GM23248 (cell line): Measurements from ENCODE around the gene ZNF624. TPM values are rescaled to one million over a fixed set of nuclear protein-coding genes. Genes with fewer than 3 reads are reported as not detected.

ENCODE experiments used
- DNase-seq: peaks from one replicate; pipeline ENCODE4 v3.0.0-alpha.2; 2015
- H2AFZ ChIP-seq: fragments of 200-600 bp; sonication (generic); 2 replicates; pipeline ENCODE4 v1.6.1; 2016; ENCODE audit warnings: antibody characterized with exemption
- H3F3A ChIP-seq: fragments of 200-600 bp; sonication (generic); 2 replicates; pipeline ENCODE4 v1.6.1; 2016; ENCODE audit warnings: mild to moderate bottlenecking, antibody characterized with exemption, mixed run types; ENCODE audit not compliant: insufficient read depth
- H3K27ac ChIP-seq: fragments of 200-600 bp; sonication (generic); 2 replicates; pipeline ENCODE4 v1.5.1; 2016; ENCODE audit warnings: mild to moderate bottlenecking
- H3K27me3 ChIP-seq: fragments of 200-600 bp; sonication (generic); replicated peaks from 2 replicates; pipeline ENCODE4 v1.6.1; 2016; ENCODE audit warnings: mild to moderate bottlenecking; ENCODE audit not compliant: insufficient read depth
- H3K36me3 ChIP-seq: fragments of 200-600 bp; sonication (generic); 2 replicates; pipeline ENCODE4 v1.6.1; 2016; ENCODE audit warnings: low read depth, mild to moderate bottlenecking
- H3K4me1 ChIP-seq: fragments of 200-600 bp; sonication (generic); 2 replicates; pipeline ENCODE4 v1.6.1; 2016; ENCODE audit warnings: mild to moderate bottlenecking; ENCODE audit not compliant: insufficient read depth
- H3K4me2 ChIP-seq: fragments of 200-600 bp; sonication (generic); one replicate; pipeline ENCODE4 v1.6.1; 2016; ENCODE audit warnings: mild to moderate bottlenecking; ENCODE audit not compliant: unreplicated experiment
- H3K4me3 ChIP-seq: fragments of 200-600 bp; sonication (generic); 2 replicates; pipeline ENCODE4 v1.5.1; 2016; ENCODE audit warnings: mild to moderate bottlenecking
- H3K79me2 ChIP-seq: fragments of 200-600 bp; sonication (generic); 2 replicates; pipeline ENCODE4 v1.6.1; 2016; ENCODE audit warnings: mild to moderate bottlenecking; ENCODE audit not compliant: insufficient read depth
- H3K9ac ChIP-seq: fragments of 200-600 bp; sonication (generic); 2 replicates; pipeline ENCODE4 v1.6.1; 2016; ENCODE audit warnings: mild to moderate bottlenecking
- H3K9me2 ChIP-seq: fragments of 200-600 bp; sonication (generic); 2 replicates; pipeline ENCODE4 v1.6.1; 2016; ENCODE audit warnings: mixed run types, mild to moderate bottlenecking, moderate library complexity; ENCODE audit not compliant: insufficient read depth
- H3K9me3 ChIP-seq: fragments of 200-600 bp; sonication (generic); one replicate; pipeline ENCODE4 v1.6.1; 2017; ENCODE audit warnings: low read depth
- H4K20me1 ChIP-seq: fragments of 200-600 bp; sonication (generic); 2 replicates; pipeline ENCODE4 v1.6.0; 2016; ENCODE audit not compliant: insufficient read depth
- EZH2 ChIP-seq: fragments of 200-600 bp; sonication (generic); IDR thresholded peaks from 2 replicates; pipeline ENCODE4 v1.6.1; 2018; ENCODE audit warnings: antibody characterized with exemption, mild to moderate bottlenecking; ENCODE audit not compliant: insufficient read depth, poor library complexity, severe bottlenecking
- EZH2phosphoT487 ChIP-seq: fragments of 200-600 bp; sonication (generic); IDR thresholded peaks from 2 replicates; pipeline ENCODE4 v1.6.1; 2018; ENCODE audit warnings: antibody characterized with exemption, moderate library complexity, mild to moderate bottlenecking, low read depth; ENCODE audit not compliant: insufficient read depth
- WGBS, 2 experiments: methylation state at CpG; one replicate each; pipeline ENCODE4 v1.1.6; 2015 to 2017; ENCODE audit warnings: low lambda C conversion rate in 2 of 2, low coverage in 1 of 2; ENCODE audit errors: missing lambda C conversion rate in 2 of 2; 5-methylcytosine and 5-hydroxymethylcytosine counted together
- in situ Hi-C: fragments of 300-500 bp; cut with MboI; formaldehyde crosslinking; loops from 2 replicates; pipeline ENCODE4 v1.15.0; 2020
- polyA plus RNA-seq: library from polyadenylated mRNA; unstranded; fragments of >200 nt; fragmentation: Nextera tagmentation; extraction: Ambion mirVana; gene quantifications from 2 replicates; pipeline ENCODE4 v1.2.1, GENCODE V29; 2016
- total RNA-seq: library from RNA; depleted of rRNA; stranded (reverse); fragments of >200 nt; shearing (Covaris generic); gene quantifications from 2 replicates; pipeline ENCODE4 v1.2.3, GENCODE V29; 2014

Gene ZNF624
- total and polyA plus RNA-seq, 2 experiments from 2014 or later = 1.8 to 3.1 TPM

GRCh38 chr17:16662936-16663335 is 9.3 kb upstream of the ZNF624 start:
- 52 to 63% methylated on average over 1 of the region's 1 CpG for WGBS, 2 experiments
- TF ChIP-seq EZH2 (no peak), EZH2phosphoT487 (no peak)
- H3K27me3 ChIP-seq = peaks cover 26% of the 10 kb centered on the region
- peak; percentile 47 for DNase-seq
- no peak overlapping the region for H3K4me3 ChIP-seq
- no peaks in the 10 kb centered on the region for H3K9me3 ChIP-seq
- no peaks in the 10 kb centered on the region for H4K20me1 ChIP-seq
- H3K4me1 ChIP-seq = no peaks in the 10 kb centered on the region
- no peak overlapping the region for H3K27ac ChIP-seq
- H3K36me3 ChIP-seq = no peaks in the 10 kb centered on the region
- in situ Hi-C loops = no loop called here
- H2AFZ ChIP-seq = no peak overlapping the region
- H3K79me2 ChIP-seq = no peaks in the 10 kb centered on the region
- H3K9ac ChIP-seq = no peak overlapping the region
- H3K9me2 ChIP-seq = no peaks in the 10 kb centered on the region
- no peaks in the 10 kb centered on the region for H3F3A ChIP-seq
- no peak overlapping the region for H3K4me2 ChIP-seq

GRCh38 chr17:16661217-16661616 is 7.6 kb upstream of the ZNF624 start:
- Histone ChIP-seq H3K9me2 (no peaks in the 10 kb centered on the region), H3K4me1 (no peaks in the 10 kb centered on the region), H3K4me3 (no peak overlapping the region), H3K27me3 (peaks cover 24% of the 10 kb centered on the region), H4K20me1 (no peaks in the 10 kb centered on the region), H3K9ac (no peak overlapping the region), H3F3A (no peaks in the 10 kb centered on the region), H2AFZ (no peak overlapping the region), H3K9me3 (no peaks in the 10 kb centered on the region), H3K27ac (no peak overlapping the region), H3K79me2 (no peaks in the 10 kb centered on the region), H3K4me2 (no peak overlapping the region), H3K36me3 (no peaks in the 10 kb centered on the region)
- TF ChIP-seq EZH2 (no peak), EZH2phosphoT487 (no peak)
- in situ Hi-C loops = no loop called here
- no peak for DNase-seq

GRCh38 chr17:16652847-16653366 is 743 bp downstream of the ZNF624 start:
- Histone ChIP-seq H2AFZ (peak overlapping the region; percentile 99), H4K20me1 (no peaks in the 10 kb centered on the region), H3K4me2 (peak overlapping the region; percentile 79), H3K9me2 (no peaks in the 10 kb centered on the region; the same call in 1 of the 2 replicates), H3K4me1 (peaks cover 7% of the 10 kb centered on the region; the same call in 1 of the 2 replicates), H3K9ac (peak overlapping the region; percentile 90), H3K9me3 (no peaks in the 10 kb centered on the region), H3K79me2 (peaks cover 13% of the 10 kb centered on the region), H3K27me3 (peaks cover 5% of the 10 kb centered on the region; the same call in 1 of the 2 replicates), H3K4me3 (peak overlapping the region; percentile 91), H3F3A (0 out of 2 replicates have a peak, but pooled peaks cover 3% of the 10 kb centered on the region), H3K36me3 (no peaks in the 10 kb centered on the region), H3K27ac (peak overlapping the region; percentile 65)
- TF ChIP-seq EZH2phosphoT487 (no peak), EZH2 (no peak)
- in situ Hi-C loops = no loop called here
- WGBS, 2 experiments = 4% methylated on average over 8 of the region's 8 CpGs
- DNase-seq = no peak

GRCh38 chr17:16652252-16652651 is 1.4 kb downstream of the ZNF624 start:
- H3K9ac ChIP-seq = no peak overlapping the region
- no peak overlapping the region for H2AFZ ChIP-seq
- no peaks in the 10 kb centered on the region; the same call in 1 of the 2 replicates for H3K9me2 ChIP-seq
- H3F3A ChIP-seq = 0 out of 2 replicates have a peak, but pooled peaks cover 3% of the 10 kb centered on the region
- no peak overlapping the region for H3K27ac ChIP-seq
- H3K79me2 ChIP-seq = peaks cover 13% of the 10 kb centered on the region
- 98% methylated on average over 4 of the region's 4 CpGs for WGBS, 2 experiments
- no peaks in the 10 kb centered on the region for H4K20me1 ChIP-seq
- H3K4me2 ChIP-seq = peak overlapping the region; percentile 79
- H3K9me3 ChIP-seq = no peaks in the 10 kb centered on the region
- no peak for DNase-seq
- H3K36me3 ChIP-seq = no peaks in the 10 kb centered on the region
- TF ChIP-seq EZH2 (no peak), EZH2phosphoT487 (no peak)
- no peak overlapping the region for H3K4me3 ChIP-seq
- peaks cover 5% of the 10 kb centered on the region; the same call in 1 of the 2 replicates for H3K27me3 ChIP-seq
- in situ Hi-C loops = no loop called here
- H3K4me1 ChIP-seq = peaks cover 7% of the 10 kb centered on the region; the same call in 1 of the 2 replicates
